EL (cell line): Measurements from ENCODE around the gene CMPK2.

Experiments
- DNase-seq: peaks from one replicate; pipeline ENCODE4 v3.0.0-alpha.2; 2016

Gene CMPK2

GRCh38 chr2:6841537-6842287, 24.0 kb downstream of the CMPK2 start:
- DNase-seq = no peak

- DNase-seq = no peak
These were observed 26.9 kb downstream of the CMPK2 start for GRCh38 chr2:6838673-6839319.

- no peak for DNase-seq
These were observed 30.2 kb downstream of the CMPK2 start for GRCh38 chr2:6835467-6835866.

- DNase-seq = no peak
These were observed 31.5 kb downstream of the CMPK2 start for GRCh38 chr2:6834163-6834562.

GRCh38 chr2:6833300-6833604, 32.5 kb downstream of the CMPK2 start:
- DNase-seq = no peak

GRCh38 chr2:6832596-6833299, 33.0 kb downstream of the CMPK2 start:
- DNase-seq = no peak

- no peak for DNase-seq
These were observed 34.5 kb downstream of the CMPK2 start for GRCh38 chr2:6831229-6831628.

GRCh38 chr2:6828299-6828584, 37.5 kb downstream of the CMPK2 start:
- DNase-seq = peak; percentile 53

GRCh38 chr2:6827566-6828298, 38.0 kb downstream of the CMPK2 start:
- peak; percentile 35 for DNase-seq

- DNase-seq = peak; percentile 83
These were observed 39.4 kb downstream of the CMPK2 start for GRCh38 chr2:6826081-6826913.

- peak; percentile 67 for DNase-seq
These were observed 40.7 kb downstream of the CMPK2 start for GRCh38 chr2:6824962-6825361.

GRCh38 chr2:6823111-6823510, 42.6 kb downstream of the CMPK2 start:
- DNase-seq = peak; percentile 71

GRCh38 chr2:6822406-6822805, 43.3 kb downstream of the CMPK2 start:
- peak; percentile 27 for DNase-seq

GRCh38 chr2:6820903-6821584, 44.7 kb downstream of the CMPK2 start:
- DNase-seq = no peak

- no peak for DNase-seq
These were observed 45.5 kb downstream of the CMPK2 start for GRCh38 chr2:6820236-6820635.

- no peak for DNase-seq
These were observed 46.0 kb downstream of the CMPK2 start for GRCh38 chr2:6819668-6820067.

- no peak for DNase-seq
These were observed 47.7 kb downstream of the CMPK2 start for GRCh38 chr2:6818012-6818411.

- no peak for DNase-seq
These were observed 50.8 kb downstream of the CMPK2 start for GRCh38 chr2:6814869-6815268.

GRCh38 chr2:6814312-6814711, 51.4 kb downstream of the CMPK2 start:
- DNase-seq = no peak

- no peak for DNase-seq
These were observed 52.1 kb downstream of the CMPK2 start for GRCh38 chr2:6813573-6813972.

- no peak for DNase-seq
These were observed 52.7 kb downstream of the CMPK2 start for GRCh38 chr2:6812857-6813530.

GRCh38 chr2:6810961-6811360, 54.7 kb downstream of the CMPK2 start:
- no peak for DNase-seq
